ENCODE data around the gene REG1A.

Gene REG1A

GRCh38 chr2:79125721-79125985 lies 5.4 kb downstream of the REG1A start:
- DNase-seq (ENCODE audit: low spot score) = no peak

GRCh38 chr2:79128406-79128805 lies 8.1 kb downstream of the REG1A start:
- no peak for DNase-seq (ENCODE audit: low spot score)

- no peak for DNase-seq (ENCODE audit: low spot score)
Measured at GRCh38 chr2:79129260-79129659, 9.0 kb downstream of the REG1A start.

- DNase-seq (ENCODE audit: low spot score) = no peak
Measured at GRCh38 chr2:79129804-79130203, 9.5 kb downstream of the REG1A start.

GRCh38 chr2:79131687-79132086 lies 11.4 kb downstream of the REG1A start:
- no peak for DNase-seq (ENCODE audit: low spot score)

- no peak for DNase-seq (ENCODE audit: low spot score)
Measured at GRCh38 chr2:79138385-79138784, 18.1 kb downstream of the REG1A start.

- DNase-seq (ENCODE audit: low spot score) = no peak
Measured at GRCh38 chr2:79139423-79139822, 19.1 kb downstream of the REG1A start.

- no peak for DNase-seq (ENCODE audit: low spot score)
Measured at GRCh38 chr2:79155826-79156476, 35.7 kb downstream of the REG1A start.

GRCh38 chr2:79159030-79159429 lies 38.7 kb downstream of the REG1A start:
- DNase-seq (ENCODE audit: low spot score) = no peak

GRCh38 chr2:79159653-79160052 lies 39.4 kb downstream of the REG1A start, which contains the start of gene REG3A:
REG3A (minus strand) TSS chr2:79159753; CDS start chr2:79159405, 348 bp downstream.
- DNase-seq (ENCODE audit: low spot score) = no peak

- no peak for DNase-seq (ENCODE audit: low spot score)
Measured at GRCh38 chr2:79162132-79162531, 41.8 kb downstream of the REG1A start.

GRCh38 chr2:79162801-79163200 lies 42.5 kb downstream of the REG1A start:
- DNase-seq (ENCODE audit: low spot score) = no peak

GRCh38 chr2:79171348-79171958 lies 51.2 kb downstream of the REG1A start:
- DNase-seq (ENCODE audit: low spot score) = no peak
